HG03457 (cell line): ENCODE data around the gene GATAD2B.
"Not testable (repeated sequence)": the region's sequence is repeated elsewhere in the genome, so short reads cannot be mapped to it uniquely, and the experiment has no call there.

Source experiments
- ATAC-seq: cut with Tn5 transposase; IDR thresholded peaks from one replicate; pipeline ENCODE4 v1.9.1; 2021; ENCODE audit warnings: moderate number of reproducible peaks; ENCODE audit not compliant: unreplicated experiment

Gene GATAD2B

DNA sequence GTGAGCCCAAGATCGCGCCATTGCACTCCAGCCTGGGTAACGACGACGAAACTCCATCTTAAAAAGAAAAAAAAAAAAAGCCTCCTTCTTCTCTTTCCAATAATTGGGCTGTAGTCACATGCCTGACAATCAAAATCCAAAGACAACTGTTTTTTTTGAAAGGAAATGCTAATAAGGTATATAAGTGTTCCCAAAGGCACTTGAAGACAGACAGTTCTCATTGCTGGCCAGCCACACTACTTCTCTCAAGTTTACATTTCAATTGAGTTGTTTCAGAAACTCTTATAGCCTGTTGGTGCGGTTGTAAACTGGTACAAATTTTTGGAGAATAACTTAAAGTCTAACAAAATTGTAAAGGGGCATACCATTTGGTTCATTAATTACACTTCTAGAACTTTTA is 23.3 kb downstream of the GATAD2B start:
- no peak for ATAC-seq

DNA sequence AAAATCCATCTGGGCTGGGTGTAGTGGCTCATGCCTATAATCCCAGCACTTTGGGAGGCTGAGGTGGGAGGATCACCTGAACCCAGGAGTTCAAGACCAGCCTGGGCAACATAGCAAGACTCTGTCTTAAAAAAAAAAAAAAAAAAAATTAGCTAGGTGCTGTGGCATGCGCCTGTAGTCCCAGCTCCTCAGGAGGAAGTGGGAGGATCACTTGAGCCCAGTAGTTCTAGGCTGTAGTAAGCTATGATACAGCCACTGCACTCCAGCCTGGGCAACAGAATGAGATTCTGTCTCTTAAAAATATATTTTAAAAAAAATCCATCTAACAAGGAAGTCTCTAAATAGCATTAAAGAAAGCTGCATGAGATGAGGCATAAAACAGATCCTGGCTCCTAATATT is 26.9 kb downstream of the GATAD2B start:
- ATAC-seq = not testable (repeated sequence)

DNA sequence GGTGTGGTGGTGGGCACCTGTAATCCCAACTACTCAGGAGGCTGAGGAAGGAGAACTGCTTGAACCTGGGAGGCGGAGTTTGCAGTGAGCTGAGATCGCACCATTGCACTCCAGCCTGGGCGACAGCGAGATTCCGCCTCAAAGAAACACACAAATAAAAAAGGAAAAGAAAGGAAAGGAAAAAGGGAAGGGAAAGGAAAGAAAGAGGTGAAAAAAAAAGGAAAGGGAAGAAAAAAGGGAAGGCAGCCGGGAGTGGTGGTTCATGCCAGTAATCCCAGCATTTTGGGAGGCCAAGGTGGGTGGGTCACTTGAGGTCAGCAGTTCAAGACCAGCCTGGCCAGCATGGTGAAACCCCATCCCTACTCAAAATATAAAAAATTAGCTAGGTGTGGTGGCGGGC is 31.7 kb downstream of the GATAD2B start:
- not testable (repeated sequence) for ATAC-seq

DNA sequence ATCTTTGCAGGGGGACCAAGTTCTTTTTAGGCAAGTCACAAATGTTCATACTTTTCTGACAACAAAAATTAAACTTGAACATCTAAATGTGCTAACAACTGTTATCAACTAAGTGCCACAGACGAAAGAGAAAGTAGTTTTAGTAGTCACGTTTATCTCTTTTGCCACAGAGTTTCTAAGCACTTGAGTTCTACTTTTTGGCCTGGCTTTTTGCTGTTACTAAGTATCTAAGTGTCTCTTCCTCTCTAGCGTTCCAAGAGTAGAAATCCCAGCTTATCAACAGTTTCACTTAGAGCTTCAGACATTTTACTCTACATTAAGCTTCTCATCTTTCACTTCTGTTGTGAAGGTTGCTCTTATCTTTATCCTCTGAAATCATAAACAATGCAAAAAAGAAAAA is 34.2 kb downstream of the GATAD2B start:
- no peak for ATAC-seq

DNA sequence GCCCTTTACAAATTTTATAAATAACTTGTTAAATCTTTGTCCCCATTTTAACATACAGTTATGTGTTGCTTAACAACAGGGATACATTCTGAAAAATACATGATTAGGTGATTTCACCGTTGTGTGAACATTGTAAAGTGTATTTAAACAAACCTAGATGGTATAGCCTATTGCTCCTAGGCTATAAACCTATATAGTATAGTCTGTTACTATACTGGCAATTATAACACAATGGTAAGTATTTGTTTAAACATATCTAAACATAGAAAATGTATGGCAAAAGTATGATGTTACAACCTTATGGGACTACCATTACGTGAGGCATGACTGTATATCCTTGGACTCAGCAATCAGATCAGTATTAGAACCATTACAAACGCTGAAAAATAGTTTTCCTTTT is 36.6 kb downstream of the GATAD2B start:
- no peak for ATAC-seq

DNA sequence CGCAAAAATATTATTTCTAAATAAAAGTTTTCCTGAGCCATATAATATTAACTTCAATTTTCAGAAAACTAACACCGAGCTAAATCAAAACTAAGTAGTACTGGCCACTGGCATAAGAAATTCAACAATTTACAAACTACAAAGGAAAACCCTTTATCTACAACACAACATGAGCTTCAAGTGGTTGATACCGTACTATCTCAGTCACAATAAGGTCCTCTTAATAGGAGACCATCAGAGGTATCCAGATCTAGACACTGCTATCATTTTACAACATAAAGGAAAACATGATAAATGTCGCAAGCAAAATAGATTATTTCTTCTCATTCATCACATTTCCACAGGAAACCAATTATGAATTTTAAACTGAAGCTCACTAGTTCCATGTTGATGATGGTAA is 39.5 kb downstream of the GATAD2B start:
- no peak for ATAC-seq

DNA sequence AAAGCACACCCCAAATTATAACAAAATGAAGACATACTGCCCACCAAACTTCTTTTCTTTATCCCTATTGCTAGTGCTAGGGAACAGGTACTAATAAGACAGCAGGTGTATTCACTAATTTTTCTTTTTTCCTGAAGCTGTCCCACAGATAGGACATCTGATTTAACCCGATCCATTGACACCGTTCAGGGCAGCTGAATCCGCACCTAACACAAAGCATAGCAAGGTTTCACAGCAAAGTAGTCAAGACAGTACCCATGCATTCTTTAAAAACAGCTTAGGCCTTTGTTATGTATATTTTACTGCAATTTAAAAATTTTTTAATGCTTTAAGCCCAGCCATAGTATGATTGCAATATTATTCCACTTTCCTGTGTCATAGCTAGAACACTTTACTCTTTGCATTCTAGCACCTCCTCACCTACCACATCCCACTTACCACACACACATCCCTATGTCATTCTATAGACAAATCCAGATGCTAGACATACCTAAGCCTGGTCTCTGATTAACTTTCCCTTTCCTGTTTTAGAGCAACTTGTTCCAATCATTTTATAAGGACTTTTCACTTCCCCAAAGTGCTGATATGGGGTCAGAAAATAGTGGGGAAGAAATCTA is 40.4 kb downstream of the GATAD2B start:
- no peak for ATAC-seq

DNA sequence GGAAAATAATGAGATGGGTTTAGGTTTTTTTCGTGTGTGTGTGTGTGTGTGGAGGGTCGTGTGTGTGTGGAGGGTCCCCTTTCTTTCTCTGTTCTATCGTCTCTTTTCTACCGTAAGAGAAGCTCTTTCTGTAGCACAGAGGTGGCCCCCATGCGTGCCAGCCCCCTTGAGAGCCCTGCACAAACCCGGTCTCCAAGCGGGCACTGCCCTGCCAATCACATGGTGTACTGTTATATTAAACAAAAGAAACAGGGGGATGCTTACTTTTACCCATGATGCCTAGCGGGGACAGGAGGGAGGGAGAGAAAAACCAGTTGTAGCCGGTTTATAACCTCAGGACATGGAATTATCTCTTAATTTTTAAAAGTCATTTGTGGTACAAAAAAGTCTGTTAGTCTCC is 41.0 kb downstream of the GATAD2B start:
- ATAC-seq = no peak

DNA sequence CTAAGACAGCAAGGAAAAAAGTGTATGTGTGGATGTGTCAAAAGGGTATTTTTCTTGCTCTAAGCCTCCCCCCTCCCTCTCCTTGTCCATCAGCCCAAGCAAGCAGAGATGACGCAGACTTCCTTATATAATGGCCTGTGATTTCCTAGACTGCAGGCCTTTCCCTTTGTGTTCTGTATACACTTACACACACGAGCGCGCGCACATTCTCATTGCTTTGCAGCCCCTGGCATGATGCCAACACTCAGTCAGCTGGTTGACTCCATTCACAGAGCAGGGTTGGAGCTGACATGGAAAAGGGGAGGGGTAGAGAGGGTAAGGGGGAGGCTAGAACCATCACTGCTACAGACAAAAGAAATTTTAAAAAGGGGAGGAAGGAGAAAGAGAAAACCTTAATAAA is 41.8 kb downstream of the GATAD2B start:
- no peak for ATAC-seq

DNA sequence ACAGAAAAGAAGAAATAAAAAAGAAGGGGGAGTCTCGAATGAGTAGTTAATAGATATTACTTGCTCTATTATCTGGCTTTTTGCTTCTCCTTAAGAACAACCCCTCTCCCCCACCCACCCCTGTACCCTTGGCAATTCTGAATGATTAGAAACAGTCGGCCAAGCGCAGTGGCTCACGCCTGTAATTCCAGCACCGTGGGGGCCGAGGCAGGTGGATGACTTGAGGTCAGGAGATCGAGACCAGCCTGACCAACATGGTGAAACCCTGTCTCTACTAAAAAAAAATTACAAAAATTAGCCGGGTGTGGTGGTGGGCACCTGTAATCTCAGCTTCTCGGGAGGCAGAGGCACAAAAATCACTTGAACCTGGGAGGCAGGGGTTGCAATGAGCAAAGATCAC is 42.7 kb downstream of the GATAD2B start:
- ATAC-seq = no peak

DNA sequence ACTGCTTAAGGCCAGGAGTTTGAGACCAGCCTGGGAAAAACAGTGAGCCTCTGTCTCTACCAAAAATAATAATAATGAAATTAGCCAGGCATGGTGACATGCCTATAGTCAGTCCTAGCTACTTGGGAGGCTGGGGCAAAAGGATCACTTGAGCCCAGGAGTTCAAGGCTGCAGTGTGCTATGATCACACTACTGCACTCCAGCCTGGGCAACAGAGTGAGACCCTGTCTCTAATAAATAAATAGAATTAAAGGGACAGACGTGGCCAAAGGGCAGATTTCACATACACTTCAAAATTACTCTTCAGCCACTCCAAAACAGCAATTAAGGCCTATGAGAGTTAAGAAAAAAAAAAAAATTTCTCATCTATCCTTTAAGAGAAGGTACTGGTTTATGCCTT is 45.7 kb downstream of the GATAD2B start:
- no peak for ATAC-seq

DNA sequence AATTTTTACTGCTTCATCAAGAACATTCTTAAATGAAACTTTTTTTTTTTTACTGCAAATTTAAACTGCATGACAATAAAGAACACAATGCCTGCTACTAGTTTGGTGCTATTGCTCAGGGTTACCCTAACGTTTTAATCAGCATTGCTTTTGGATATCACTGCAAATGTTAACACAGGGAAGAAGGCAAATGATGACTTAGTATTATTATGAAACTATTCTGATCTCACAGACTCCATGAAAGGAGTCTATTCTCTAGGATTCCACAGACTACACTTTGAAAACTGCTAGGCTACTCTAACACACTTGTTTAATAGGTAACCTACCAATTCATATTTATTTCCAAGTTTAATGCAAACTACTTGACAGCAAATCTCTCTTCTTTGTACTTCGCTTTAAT is 49.8 kb downstream of the GATAD2B start:
- ATAC-seq = no peak

DNA sequence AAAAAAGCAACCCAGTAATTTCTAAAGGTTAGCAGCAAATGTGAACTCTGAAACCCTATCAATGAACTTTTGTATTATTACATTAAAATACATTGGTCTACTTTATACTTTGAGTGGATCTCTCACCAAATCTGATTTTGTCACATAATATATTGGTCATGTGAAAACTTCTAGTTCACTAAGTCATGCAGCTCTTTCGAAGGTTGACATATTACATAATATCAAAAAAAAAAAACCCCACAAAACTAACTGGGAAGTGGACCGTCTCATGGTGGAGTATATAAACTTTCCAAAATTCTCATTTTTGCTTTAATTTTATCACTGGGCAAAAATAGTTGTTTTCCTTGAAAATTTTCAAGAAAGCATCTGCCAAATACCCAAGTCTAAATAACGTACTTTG is 50.4 kb downstream of the GATAD2B start:
- ATAC-seq = no peak

DNA sequence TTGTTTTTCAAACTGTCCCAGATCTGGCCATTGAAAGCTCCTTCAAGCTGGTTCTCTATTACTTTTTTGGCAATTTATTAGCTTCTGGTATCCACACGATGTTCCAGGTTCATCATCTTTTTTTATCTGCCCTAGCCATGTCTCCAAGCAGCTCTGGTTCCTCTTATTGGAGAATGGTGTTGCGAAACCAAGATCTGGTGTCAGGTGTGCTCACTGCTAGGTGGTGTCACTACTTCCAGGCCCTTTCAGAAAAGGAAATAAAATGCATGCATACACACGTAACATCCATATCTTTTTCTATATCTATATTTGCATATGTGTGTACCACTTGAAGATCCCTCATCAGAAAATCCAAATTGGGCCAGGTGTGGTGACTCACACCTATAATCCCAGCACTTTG is 53.3 kb downstream of the GATAD2B start:
- no peak for ATAC-seq

DNA sequence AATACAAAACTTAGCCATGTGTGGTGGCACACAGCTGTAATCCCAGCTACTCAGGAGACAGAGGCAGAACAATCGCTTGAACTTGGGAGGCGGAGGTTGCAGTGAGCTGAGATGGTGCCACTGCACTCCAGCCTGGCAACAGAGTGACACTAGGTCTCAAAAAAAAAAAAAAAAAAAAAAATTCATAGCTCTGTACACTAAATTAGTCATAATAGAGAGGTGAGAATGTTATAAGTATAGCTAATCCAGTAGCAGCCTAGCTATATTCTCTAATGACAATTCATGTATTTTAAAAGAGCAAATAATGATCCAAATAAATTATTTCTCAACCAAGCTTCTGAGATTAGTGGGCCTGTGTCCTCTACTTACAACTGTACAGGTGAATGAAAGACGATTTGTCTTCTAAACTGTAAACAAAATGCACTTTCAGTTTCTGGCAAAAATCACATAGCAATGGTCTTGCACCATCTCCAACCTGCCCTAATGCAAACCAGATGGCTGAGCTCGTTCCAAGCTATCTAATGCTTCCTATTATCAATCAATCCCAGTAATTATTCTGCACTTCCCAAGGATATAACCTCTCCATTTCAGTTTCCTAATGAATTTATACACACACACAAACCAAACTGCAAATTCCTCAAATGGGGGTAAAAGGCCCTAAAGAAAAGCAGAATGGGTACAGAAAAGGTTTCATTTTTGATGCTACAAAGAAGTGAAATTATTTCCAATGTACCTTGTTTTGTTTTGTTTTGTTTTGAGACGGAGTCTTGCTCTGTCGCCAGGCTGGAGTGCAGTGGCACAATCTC is 56.5 kb downstream of the GATAD2B start:
- ATAC-seq = no peak

DNA sequence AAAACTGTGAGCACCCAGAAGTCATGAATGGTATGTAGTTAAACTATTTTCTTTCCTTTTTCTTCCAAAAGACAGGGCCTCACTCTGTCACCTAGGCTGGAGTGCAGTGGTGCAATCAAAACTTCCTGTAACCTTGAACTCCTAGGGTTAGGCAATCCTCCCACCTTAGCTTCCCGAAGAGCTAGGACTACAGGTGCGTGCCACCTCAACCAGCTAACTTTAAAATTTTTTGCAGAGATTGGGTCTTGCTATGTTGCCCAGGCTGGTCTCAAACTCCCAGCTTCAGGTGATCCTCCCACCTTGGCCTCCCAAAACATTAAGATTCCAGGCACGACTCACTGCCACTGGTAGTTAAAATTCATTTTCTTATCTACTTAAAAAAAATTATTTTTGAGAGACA is 62.5 kb downstream of the GATAD2B start:
- ATAC-seq = no peak

DNA sequence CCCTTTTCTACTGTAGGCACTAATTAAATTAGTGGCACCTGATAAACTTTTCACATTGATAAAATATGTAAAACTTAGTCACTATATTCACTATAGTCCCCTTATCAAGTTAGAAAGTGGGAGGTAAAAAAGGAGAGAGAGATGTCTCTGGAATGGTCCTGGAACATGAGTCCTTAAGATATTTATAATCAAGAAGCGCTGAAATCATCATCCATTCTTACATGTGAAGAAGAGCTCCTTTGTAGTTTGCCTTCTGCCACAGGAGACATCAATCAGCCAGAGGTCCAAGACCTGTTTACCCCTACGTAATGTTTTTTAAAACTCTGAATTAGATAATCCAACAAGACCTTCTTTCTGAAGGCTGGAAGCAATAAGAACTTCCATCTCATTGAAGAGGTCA is 65.3 kb downstream of the GATAD2B start:
- no peak for ATAC-seq

DNA sequence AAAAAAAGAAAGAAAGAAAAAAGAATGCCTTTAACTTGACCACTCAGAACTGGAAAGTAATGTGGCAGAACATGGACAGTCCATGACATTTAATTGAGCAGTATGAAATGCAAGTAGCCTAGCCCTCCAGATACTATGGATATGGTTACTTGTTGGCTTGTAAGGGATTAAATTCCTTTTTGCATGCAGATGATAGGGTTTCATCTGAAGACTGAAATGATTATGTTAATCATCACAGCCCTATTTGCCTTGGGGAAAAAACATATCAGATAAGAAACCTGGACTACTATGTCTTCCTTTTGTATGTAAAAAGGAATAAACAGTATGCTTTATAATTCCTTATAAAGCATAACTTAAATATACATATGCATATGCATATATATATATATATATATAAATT is 66.0 kb downstream of the GATAD2B start:
- no peak for ATAC-seq

DNA sequence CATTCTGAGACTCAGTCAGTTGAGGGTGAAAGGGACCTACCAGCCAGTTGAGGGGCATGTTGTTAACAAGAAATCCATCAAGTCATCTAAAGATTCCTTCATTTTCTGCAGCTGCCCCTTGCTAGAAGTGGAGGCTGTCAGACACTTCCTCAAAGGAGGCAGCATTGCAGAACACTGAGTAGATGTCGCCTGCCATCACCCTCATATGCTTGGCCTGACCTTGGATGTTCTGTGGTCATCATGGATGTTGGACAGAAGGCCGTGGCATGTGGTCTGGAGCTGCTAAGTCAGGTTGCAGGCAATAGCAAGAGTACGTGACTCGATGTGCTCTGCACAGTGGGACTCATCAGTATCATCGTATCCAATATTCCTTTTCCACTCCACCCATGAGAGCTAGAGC is 70.6 kb downstream of the GATAD2B start:
- no peak for ATAC-seq

DNA sequence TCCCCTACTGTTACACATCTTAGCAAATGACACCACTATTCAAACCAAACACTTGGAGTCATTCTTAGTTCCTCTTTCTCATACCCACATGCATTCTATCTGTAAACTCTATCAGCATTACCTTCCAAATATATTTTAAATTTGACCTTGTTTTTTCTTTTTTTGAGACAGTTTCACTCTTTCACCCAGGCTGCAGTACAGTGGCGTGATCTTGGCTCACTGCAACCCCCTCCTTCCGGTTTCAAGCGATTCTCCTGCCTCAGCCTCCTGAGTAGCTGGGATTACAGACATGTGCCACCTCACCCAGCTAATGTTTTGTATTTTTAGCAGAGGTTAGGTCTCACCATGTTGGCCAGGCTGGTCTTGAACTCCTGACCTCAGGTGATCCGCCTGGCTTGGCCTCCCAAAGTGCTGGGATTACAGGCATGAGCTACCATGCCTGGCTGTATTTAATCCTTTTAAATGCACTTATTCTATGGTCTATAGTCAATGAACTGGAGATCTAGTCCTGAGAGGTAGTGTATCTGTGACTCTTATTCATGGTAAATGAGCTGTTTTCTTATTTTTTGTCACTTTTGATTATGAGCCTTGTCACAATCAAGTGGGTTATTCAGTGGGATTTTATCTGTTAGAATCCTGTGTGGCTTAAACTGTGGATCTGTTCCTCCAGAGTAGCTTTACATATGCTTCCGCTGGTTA is 73.1 kb downstream of the GATAD2B start:
- ATAC-seq = peak; percentile 57

DNA sequence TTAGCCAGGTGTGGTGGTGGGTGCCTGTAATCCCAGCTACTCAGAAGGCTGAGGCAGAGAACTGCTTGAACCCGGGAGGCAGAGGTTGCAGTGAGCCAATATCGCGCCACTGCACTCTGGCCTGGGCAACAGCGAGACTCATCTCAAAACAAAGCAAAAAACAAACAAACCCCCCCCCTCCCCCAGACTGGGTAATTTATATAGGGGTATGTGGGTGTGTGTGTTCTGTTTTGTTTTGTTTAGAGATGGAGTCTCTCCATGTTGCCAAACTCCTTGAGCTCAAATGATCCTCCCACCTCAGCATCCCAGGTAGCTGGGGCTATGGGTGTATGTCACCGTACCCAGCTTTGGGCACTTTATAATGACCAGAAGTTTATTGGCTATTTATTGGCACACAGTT is 74.0 kb downstream of the GATAD2B start:
- no peak for ATAC-seq

DNA sequence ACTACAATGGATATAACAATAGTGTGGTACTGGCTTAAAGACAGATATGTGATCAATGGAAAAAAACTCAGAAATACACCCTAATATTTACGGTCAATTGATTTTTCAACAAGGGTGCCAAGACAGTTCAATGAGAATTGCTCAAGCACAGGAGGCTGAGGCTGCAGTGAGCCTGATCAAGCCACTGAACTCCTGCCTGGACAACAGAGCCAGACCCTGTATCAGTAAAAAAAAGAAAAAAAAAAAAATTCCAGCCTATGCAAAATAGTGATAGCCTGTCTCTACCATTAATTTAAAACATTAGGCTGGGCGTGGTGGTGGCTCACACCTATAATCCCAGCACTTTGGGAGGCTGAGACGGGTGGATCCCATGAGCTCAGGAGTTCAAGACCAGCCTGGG is 77.6 kb downstream of the GATAD2B start:
- ATAC-seq = no peak
